Esophagus muscularis mucosa (tissue), 4 donors: Measurements from ENCODE around the gene FERMT1. TPM values are rescaled to one million over a fixed set of nuclear protein-coding genes. Genes with fewer than 3 reads are reported as not detected.

Source experiments
- DNase-seq: peaks from one replicate; pipeline ENCODE4 v3.0.0-alpha.2; 2017; ENCODE audit errors: extremely low spot score
- H3K27ac ChIP-seq, 4 donors: fragments of 200-600 bp; sonication (generic); replicated peaks in 1 of 4; 1 replicate in 3 of 4; 2 replicates in 1 of 4; pipeline ENCODE4 v1.5.1; 2016 to 2019; ENCODE audit warnings: mild to moderate bottlenecking in 1 of 4
- H3K27me3 ChIP-seq, 4 donors: fragments of 200-600 bp; sonication (generic); one replicate each; pipeline versions ENCODE4 v1.5.1 to v1.6.0; 2016 to 2019
- H3K36me3 ChIP-seq, 4 donors: fragments of 200-600 bp; sonication (generic); one replicate each; pipeline ENCODE4 v1.5.1; 2016 to 2019
- H3K4me1 ChIP-seq, 4 donors: fragments of 200-600 bp; sonication (generic); one replicate each; pipeline ENCODE4 v1.5.1; 2016 to 2019
- H3K4me3 ChIP-seq, 4 donors: fragments of 200-600 bp; sonication (generic); 1 replicate in 2 of 4; 2 replicates in 2 of 4; pipeline ENCODE4 v1.5.1; 2016 to 2019; ENCODE audit warnings: mild to moderate bottlenecking in 4 of 4, moderate library complexity in 1 of 4
- H3K9me3 ChIP-seq, 4 donors: fragments of 200-600 bp; sonication (generic); 1 replicate in 3 of 4; 2 replicates in 1 of 4; pipeline ENCODE4 v1.5.1; 2016 to 2019
- EP300 ChIP-seq: sonication (generic); formaldehyde crosslinking; IDR thresholded peaks from one replicate; pipeline ENCODE4 v1.6.1; 2017; ENCODE audit warnings: antibody characterized with exemption
- POLR2A ChIP-seq: fragments of 450-650 bp; IDR thresholded peaks from one replicate; pipeline ENCODE4 v1.6.1; 2017; ENCODE audit warnings: antibody characterized with exemption, moderate library complexity, mild to moderate bottlenecking, low read depth
- POLR2AphosphoS5 ChIP-seq, 2 donors: sonication (generic); formaldehyde crosslinking; IDR thresholded peaks; one replicate each; pipeline ENCODE4 v1.6.1; 2017; ENCODE audit warnings: antibody characterized with exemption in 2 of 2
- WGBS: methylation state at CpG from one replicate; pipeline ENCODE4 v1.1.5; 2018; 5-methylcytosine and 5-hydroxymethylcytosine counted together
- intact Hi-C: fragments of 100-400 bp; cut with DNase I; formaldehyde crosslinking; loops from one replicate; pipeline ENCODE4 v1.15.1; 2023
- total RNA-seq, 4 donors: library from RNA; depleted of rRNA; stranded (reverse); fragments of >200 nt; gene quantifications; one replicate each; pipeline versions ENCODE4 v1.1.0 to v1.2.1, GENCODE V29; 2016
- TF ChIP-seq, protein P1 (sequence below), 3 experiments: fragments of 200-600 bp in 2 of 3; fragments of 450-650 bp in 1 of 3; sonication (generic) in 2 of 3; IDR thresholded peaks; one replicate each; pipeline ENCODE4 v1.5.1; 2017 to 2019; ENCODE audit warnings: antibody characterized with exemption in 3 of 3, mild to moderate bottlenecking in 2 of 3, moderate library complexity in 1 of 3

The FERMT1 gene
- total RNA-seq, 4 donors from 2014 or later = 0.32 to 0.42 (median 0.34) TPM

GRCh38 chr20:6108330-6108729 lies 14.5 kb downstream of the FERMT1 start:
- DNase-seq = no peak
- H3K36me3 ChIP-seq = no peaks in the 10 kb centered on the region
- TF ChIP-seq, protein P1, sequence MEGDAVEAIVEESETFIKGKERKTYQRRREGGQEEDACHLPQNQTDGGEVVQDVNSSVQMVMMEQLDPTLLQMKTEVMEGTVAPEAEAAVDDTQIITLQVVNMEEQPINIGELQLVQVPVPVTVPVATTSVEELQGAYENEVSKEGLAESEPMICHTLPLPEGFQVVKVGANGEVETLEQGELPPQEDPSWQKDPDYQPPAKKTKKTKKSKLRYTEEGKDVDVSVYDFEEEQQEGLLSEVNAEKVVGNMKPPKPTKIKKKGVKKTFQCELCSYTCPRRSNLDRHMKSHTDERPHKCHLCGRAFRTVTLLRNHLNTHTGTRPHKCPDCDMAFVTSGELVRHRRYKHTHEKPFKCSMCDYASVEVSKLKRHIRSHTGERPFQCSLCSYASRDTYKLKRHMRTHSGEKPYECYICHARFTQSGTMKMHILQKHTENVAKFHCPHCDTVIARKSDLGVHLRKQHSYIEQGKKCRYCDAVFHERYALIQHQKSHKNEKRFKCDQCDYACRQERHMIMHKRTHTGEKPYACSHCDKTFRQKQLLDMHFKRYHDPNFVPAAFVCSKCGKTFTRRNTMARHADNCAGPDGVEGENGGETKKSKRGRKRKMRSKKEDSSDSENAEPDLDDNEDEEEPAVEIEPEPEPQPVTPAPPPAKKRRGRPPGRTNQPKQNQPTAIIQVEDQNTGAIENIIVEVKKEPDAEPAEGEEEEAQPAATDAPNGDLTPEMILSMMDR (IDR thresholded peaks at IDR 0.05) = no peak
- TF ChIP-seq POLR2A (no peak), EP300 (no peak), POLR2AphosphoS5 (IDR thresholded peaks at IDR 0.05) (no peak)
- intact Hi-C loops = no loop called here
- no peak overlapping the region for H3K4me3 ChIP-seq
- H3K9me3 ChIP-seq = no peaks in the 10 kb centered on the region
- H3K4me1 ChIP-seq = no peaks in the 10 kb centered on the region
- WGBS = 90% methylated on average over 3 of the region's 3 CpGs
- H3K27ac ChIP-seq = no peak overlapping the region
- no peaks in the 10 kb centered on the region for H3K27me3 ChIP-seq

DNA sequence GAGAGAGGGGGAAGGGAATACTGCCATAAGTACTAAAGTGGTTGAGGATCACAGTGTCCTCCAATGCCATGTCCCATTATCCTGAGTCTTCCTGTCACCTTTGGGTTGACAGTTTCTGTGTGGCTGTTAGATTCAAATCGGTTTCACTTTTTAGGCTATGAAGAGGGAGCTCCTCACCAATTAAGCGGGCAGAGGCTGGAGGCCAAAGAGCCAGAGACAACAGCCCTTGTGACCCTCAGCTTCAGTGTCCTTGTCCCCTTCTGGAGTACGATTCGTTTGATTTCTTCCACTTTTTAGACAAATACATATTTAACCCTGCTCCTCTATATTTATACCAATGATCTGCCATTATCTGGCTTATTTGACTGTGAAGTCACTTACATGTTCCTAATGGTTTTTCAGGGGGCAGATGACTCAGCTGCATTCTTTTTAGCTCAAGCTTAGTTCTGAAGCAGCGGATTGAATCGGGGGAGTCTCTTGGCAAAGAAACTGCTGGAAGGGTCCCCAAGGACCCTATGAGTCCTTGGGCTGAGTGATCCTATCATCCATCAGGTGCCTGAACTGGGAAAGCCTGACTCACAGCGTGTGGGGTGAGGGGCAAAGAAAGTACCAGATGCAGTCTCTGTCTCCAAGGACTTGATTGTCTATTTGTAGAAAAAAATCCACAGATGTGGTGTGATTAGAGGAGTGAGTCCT lies 18.2 kb downstream of the FERMT1 start:
- no peaks in the 10 kb centered on the region for H3K27me3 ChIP-seq
- no peaks in the 10 kb centered on the region for H3K36me3 ChIP-seq
- 69% methylated on average over 7 of the region's 7 CpGs for WGBS
- H3K4me3 ChIP-seq = no peak overlapping the region
- no peak overlapping the region for H3K27ac ChIP-seq
- DNase-seq = no peak
- H3K4me1 ChIP-seq = no peaks in the 10 kb centered on the region
- intact Hi-C loops = no loop called here
- H3K9me3 ChIP-seq = no peaks in the 10 kb centered on the region
- TF ChIP-seq, protein P1 (IDR thresholded peaks at IDR 0.05) = no peak
- no peak for TF ChIP-seq POLR2A
- TF ChIP-seq POLR2AphosphoS5 (IDR thresholded peaks at IDR 0.05) = no peak
- TF ChIP-seq EP300 = no peak

DNA sequence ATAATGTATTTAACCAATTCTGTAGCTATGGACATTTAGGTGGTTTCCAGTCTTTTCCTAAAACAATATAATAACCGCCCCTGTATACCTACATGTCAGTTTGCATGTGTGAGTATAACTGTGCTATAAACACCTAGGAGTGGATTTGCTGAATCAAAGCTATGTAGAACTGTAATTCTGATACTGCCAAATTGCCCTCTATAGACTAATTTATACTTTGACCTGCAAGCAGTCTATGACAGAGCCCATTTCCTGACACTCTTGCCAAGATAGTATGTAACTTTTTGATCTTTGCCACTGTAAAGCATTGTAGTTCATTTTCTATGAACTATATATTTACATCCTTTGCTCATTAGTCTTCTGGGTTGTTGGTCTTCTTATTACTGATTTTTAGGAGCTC lies 19.5 kb downstream of the FERMT1 start:
- Histone ChIP-seq H3K9me3 (no peaks in the 10 kb centered on the region), H3K27ac (no peak overlapping the region), H3K4me1 (no peaks in the 10 kb centered on the region), H3K27me3 (no peaks in the 10 kb centered on the region), H3K36me3 (no peaks in the 10 kb centered on the region), H3K4me3 (no peak overlapping the region)
- WGBS = 92% methylated on average over 1 of the region's 1 CpG
- intact Hi-C loops = no loop called here
- DNase-seq = no peak
- TF ChIP-seq, protein P1 (IDR thresholded peaks at IDR 0.05) = no peak

DNA sequence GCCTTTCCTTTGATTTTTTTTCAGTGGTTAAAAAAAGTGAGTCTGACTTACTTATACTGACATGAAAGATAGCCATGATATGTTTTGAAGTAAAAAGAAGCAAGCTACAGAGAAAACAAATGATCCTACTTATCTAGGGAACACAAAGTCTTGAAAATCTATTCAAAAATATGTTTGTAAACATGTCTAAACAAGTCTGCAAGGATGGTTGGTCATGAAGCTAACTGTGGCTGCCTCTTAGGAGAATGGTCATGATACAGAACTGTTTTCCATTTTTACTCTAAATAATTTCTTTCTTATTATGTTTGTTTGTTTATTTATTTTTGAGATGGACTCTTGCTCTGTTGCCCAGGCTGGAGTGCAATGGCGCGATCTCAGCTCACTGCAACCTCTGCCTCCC lies 21.5 kb downstream of the FERMT1 start:
- intact Hi-C loops = no loop called here

More for the DNA sequence above, 21.5 kb downstream of the FERMT1 start:
- Histone ChIP-seq H3K27me3 (no peaks in the 10 kb centered on the region), H3K4me3 (no peak overlapping the region), H3K27ac (no peak overlapping the region), H3K9me3 (no peaks in the 10 kb centered on the region), H3K4me1 (no peaks in the 10 kb centered on the region), H3K36me3 (no peaks in the 10 kb centered on the region)
- DNase-seq = no peak
- 88% methylated on average over 2 of the region's 2 CpGs for WGBS
- no peak for TF ChIP-seq EP300
- TF ChIP-seq POLR2AphosphoS5 (IDR thresholded peaks at IDR 0.05) = no peak
- no peak for TF ChIP-seq POLR2A
- TF ChIP-seq, protein P1 (IDR thresholded peaks at IDR 0.05) = no peak
